Loucy (cell line): Measurements from ENCODE around the gene ESF1.

ENCODE experiments used
- H2AFZ ChIP-seq: fragments of 200-600 bp; sonication (generic); 2 replicates; pipeline ENCODE4 v1.6.0; 2016; ENCODE audit warnings: antibody characterized with exemption, mild to moderate bottlenecking, low read length, moderate library complexity
- H3F3A ChIP-seq: fragments of 200-600 bp; 2 replicates; pipeline ENCODE4 v1.6.0; 2016; ENCODE audit warnings: antibody characterized with exemption, low read depth, mild to moderate bottlenecking
- H3K27me3 ChIP-seq: fragments of 200-600 bp; sonication (generic); 2 replicates; pipeline ENCODE4 v1.6.1; 2014; ENCODE audit warnings: low read length, mild to moderate bottlenecking; ENCODE audit not compliant: insufficient read depth, poor library complexity, severe bottlenecking
- H3K36me3 ChIP-seq: fragments of 200-600 bp; sonication (generic); 2 replicates; pipeline ENCODE4 v1.6.1; 2016; ENCODE audit warnings: low read length; ENCODE audit not compliant: insufficient read depth
- H3K4me1 ChIP-seq: fragments of 200-600 bp; sonication (generic); 2 replicates; pipeline ENCODE4 v1.5.1; 2014; ENCODE audit warnings: low read length, mild to moderate bottlenecking; ENCODE audit not compliant: insufficient read depth, poor library complexity, severe bottlenecking
- H3K4me2 ChIP-seq: fragments of 200-600 bp; sonication (generic); 2 replicates; pipeline ENCODE4 v1.6.0; 2014; ENCODE audit warnings: antibody characterized with exemption, low read length, low read depth, mild to moderate bottlenecking; ENCODE audit not compliant: poor library complexity, severe bottlenecking
- H3K4me3 ChIP-seq: fragments of 200-600 bp; sonication (generic); 2 replicates; pipeline ENCODE4 v1.5.1; 2014; ENCODE audit warnings: low read length, mild to moderate bottlenecking, mixed read lengths; ENCODE audit not compliant: poor library complexity, severe bottlenecking
- H3K79me2 ChIP-seq: fragments of 200-600 bp; sonication (generic); 2 replicates; pipeline ENCODE4 v1.6.1; 2014; ENCODE audit warnings: low read length; ENCODE audit not compliant: insufficient read depth
- H3K9ac ChIP-seq: fragments of 200-600 bp; sonication (generic); 2 replicates; pipeline ENCODE4 v1.6.0; 2014; ENCODE audit warnings: mild to moderate bottlenecking, low read depth, low read length, moderate library complexity; ENCODE audit not compliant: poor library complexity, severe bottlenecking
- H3K9me2 ChIP-seq: fragments of 200-600 bp; sonication (generic); replicated peaks from 2 replicates; pipeline ENCODE4 v1.6.1; 2016; ENCODE audit warnings: low read depth, low read length, mixed read lengths
- H3K9me3 ChIP-seq: fragments of 200-600 bp; sonication (generic); 2 replicates; pipeline ENCODE4 v1.6.1; 2014; ENCODE audit warnings: mild to moderate bottlenecking, antibody characterized with exemption, low read length, low read depth; ENCODE audit not compliant: insufficient read depth
- H4K20me1 ChIP-seq: fragments of 200-600 bp; sonication (generic); 2 replicates; pipeline ENCODE4 v1.6.0; 2014; ENCODE audit warnings: antibody characterized with exemption, low read length, mild to moderate bottlenecking; ENCODE audit not compliant: insufficient read depth, poor library complexity, severe bottlenecking
- CTCF ChIP-seq: fragments of 200-600 bp; sonication (generic); conservative IDR thresholded peaks from 2 replicates; pipeline ENCODE4 v1.5.1; 2014; ENCODE audit warnings: mild to moderate bottlenecking, antibody characterized with exemption, low read length
- EZH2phosphoT487 ChIP-seq: fragments of 200-600 bp; IDR thresholded peaks from 2 replicates; pipeline ENCODE4 v1.6.1; 2018; ENCODE audit warnings: antibody characterized with exemption, mild to moderate bottlenecking, moderate library complexity, borderline replicate concordance

Gene ESF1

GRCh38 chr20:13824459-13824858, 39.7 kb upstream of the ESF1 start:
- H3K9me3 ChIP-seq: no peaks in the 10 kb centered on the region
- TF ChIP-seq CTCF (no peak), EZH2phosphoT487 (no peak)
- no peak overlapping the region for H3K9ac ChIP-seq
- no peak overlapping the region; the same call in 1 of the 2 replicates for H2AFZ ChIP-seq
- H3K36me3 ChIP-seq: no peaks in the 10 kb centered on the region
- no peaks in the 10 kb centered on the region for H4K20me1 ChIP-seq
- no peaks in the 10 kb centered on the region for H3K79me2 ChIP-seq
- no peaks in the 10 kb centered on the region for H3F3A ChIP-seq
- H3K27me3 ChIP-seq: no peaks in the 10 kb centered on the region
- H3K4me1 ChIP-seq: no peaks in the 10 kb centered on the region
- H3K9me2 ChIP-seq: no peaks in the 10 kb centered on the region
- H3K4me2 ChIP-seq: no peak overlapping the region
- no peak overlapping the region for H3K4me3 ChIP-seq

GRCh38 chr20:13822459-13822858, 37.7 kb upstream of the ESF1 start:
- no peak for TF ChIP-seq CTCF
- TF ChIP-seq EZH2phosphoT487: no peak
- Histone ChIP-seq H3K4me1 (no peaks in the 10 kb centered on the region), H3K36me3 (peaks cover 13% of the 10 kb centered on the region; the same call in 1 of the 2 replicates), H3K9me2 (no peaks in the 10 kb centered on the region), H3F3A (no peaks in the 10 kb centered on the region), H3K4me2 (no peak overlapping the region), H3K9me3 (no peaks in the 10 kb centered on the region), H3K27me3 (no peaks in the 10 kb centered on the region), H3K4me3 (no peak overlapping the region), H3K9ac (no peak overlapping the region), H3K79me2 (no peaks in the 10 kb centered on the region), H2AFZ (no peak overlapping the region), H4K20me1 (no peaks in the 10 kb centered on the region)

GRCh38 chr20:13821876-13822275, 37.2 kb upstream of the ESF1 start:
- peaks cover 19% of the 10 kb centered on the region; the same call in 1 of the 2 replicates for H3K36me3 ChIP-seq

More at GRCh38 chr20:13821876-13822275, 37.2 kb upstream of the ESF1 start:
- Histone ChIP-seq H3K4me1 (no peaks in the 10 kb centered on the region), H3K9me2 (no peaks in the 10 kb centered on the region), H3K4me3 (no peak overlapping the region), H4K20me1 (no peaks in the 10 kb centered on the region), H3F3A (no peaks in the 10 kb centered on the region), H3K9ac (no peak overlapping the region), H3K4me2 (no peak overlapping the region), H3K27me3 (no peaks in the 10 kb centered on the region), H2AFZ (no peak overlapping the region), H3K9me3 (no peaks in the 10 kb centered on the region), H3K79me2 (no peaks in the 10 kb centered on the region)
- no peak for TF ChIP-seq CTCF
- TF ChIP-seq EZH2phosphoT487: no peak
